Suprapubic skin (tissue), 4 donors: ENCODE data around the gene ADH6. TPM values are rescaled to one million over a fixed set of nuclear protein-coding genes. Genes with fewer than 3 reads are reported as not detected.

Experiments used
- DNase-seq, 2 donors: peaks; one replicate each; pipeline ENCODE4 v3.0.0-alpha.2; 2019; ENCODE audit warnings: low spot score in 2 of 2
- H3K27ac ChIP-seq: fragments of 200-600 bp; sonication (generic); one replicate; pipeline ENCODE4 v1.5.1; 2019
- H3K27me3 ChIP-seq: fragments of 200-600 bp; sonication (generic); one replicate; pipeline ENCODE4 v1.5.1; 2019
- H3K36me3 ChIP-seq: fragments of 200-600 bp; sonication (generic); one replicate; pipeline ENCODE4 v1.5.1; 2019
- H3K4me1 ChIP-seq: fragments of 200-600 bp; sonication (generic); one replicate; pipeline ENCODE4 v1.5.1; 2019
- H3K4me3 ChIP-seq: fragments of 200-600 bp; sonication (generic); one replicate; pipeline ENCODE4 v1.5.1; 2019; ENCODE audit warnings: mild to moderate bottlenecking
- H3K9me3 ChIP-seq: fragments of 200-600 bp; sonication (generic); one replicate; pipeline ENCODE4 v1.5.1; 2019
- CTCF ChIP-seq, 2 donors: fragments of 200-600 bp in 1 of 2; fragments of 450-650 bp in 1 of 2; sonication (generic) in 1 of 2; IDR thresholded peaks; one replicate each; pipeline ENCODE4 v1.5.1; 2016 to 2019; ENCODE audit warnings: antibody characterized with exemption in 2 of 2, mild to moderate bottlenecking in 1 of 2, moderate library complexity in 1 of 2
- EP300 ChIP-seq: sonication (generic); formaldehyde crosslinking; IDR thresholded peaks from one replicate; pipeline ENCODE4 v1.6.1; 2017; ENCODE audit warnings: antibody characterized with exemption
- POLR2A ChIP-seq, 2 donors: fragments of 450-650 bp; IDR thresholded peaks; one replicate each; pipeline ENCODE4 v1.6.1; 2017; ENCODE audit warnings: antibody characterized with exemption in 2 of 2, mild to moderate bottlenecking in 2 of 2, moderate library complexity in 2 of 2
- POLR2AphosphoS5 ChIP-seq, 3 donors: sonication (generic); formaldehyde crosslinking; IDR thresholded peaks; one replicate each; pipeline ENCODE4 v1.6.1; 2017; ENCODE audit warnings: antibody characterized with exemption in 3 of 3
- WGBS: methylation state at CpG from one replicate; pipeline ENCODE4 v1.1.5; 2018; 5-methylcytosine and 5-hydroxymethylcytosine counted together
- total RNA-seq, 4 donors: library from RNA; depleted of rRNA; stranded (reverse); fragments of >200 nt; gene quantifications; one replicate each; pipeline ENCODE4 v1.1.0, GENCODE V29; 2016

Gene ADH6
- total RNA-seq, 4 donors from 2014 or later: 2.5 to 18.8 (median 12.1) TPM

- Histone ChIP-seq H3K4me3 (no peak overlapping the region), H3K36me3 (no peaks in the 10 kb centered on the region), H3K4me1 (peaks cover 10% of the 10 kb centered on the region), H3K27ac (no peak overlapping the region), H3K27me3 (no peaks in the 10 kb centered on the region), H3K9me3 (no peaks in the 10 kb centered on the region)
- TF ChIP-seq CTCF (IDR thresholded peaks at IDR 0.05): no peak
- TF ChIP-seq POLR2A (IDR thresholded peaks at IDR 0.05): no peak
- no peak for TF ChIP-seq POLR2AphosphoS5 (IDR thresholded peaks at IDR 0.05)
- no peak for TF ChIP-seq EP300
- DNase-seq: no peak
- 78% methylated on average over 1 of the region's 1 CpG for WGBS
Measured at GRCh38 chr4:99186029-99186428, 33.0 kb downstream of the ADH6 start.

- TF ChIP-seq POLR2AphosphoS5 (IDR thresholded peaks at IDR 0.05): no peak
- no peak for TF ChIP-seq EP300
- no peak for TF ChIP-seq CTCF (IDR thresholded peaks at IDR 0.05)
- no peak for TF ChIP-seq POLR2A (IDR thresholded peaks at IDR 0.05)
- WGBS: 92% methylated on average over 2 of the region's 2 CpGs
- Histone ChIP-seq H3K9me3 (no peaks in the 10 kb centered on the region), H3K27me3 (no peaks in the 10 kb centered on the region), H3K27ac (no peak overlapping the region), H3K36me3 (no peaks in the 10 kb centered on the region), H3K4me3 (no peak overlapping the region), H3K4me1 (peaks cover 13% of the 10 kb centered on the region)
- DNase-seq: no peak
Measured at GRCh38 chr4:99185581-99185980, 33.5 kb downstream of the ADH6 start.

- Histone ChIP-seq H3K4me3 (no peak overlapping the region), H3K27me3 (no peaks in the 10 kb centered on the region), H3K9me3 (no peaks in the 10 kb centered on the region), H3K36me3 (no peaks in the 10 kb centered on the region), H3K4me1 (peaks cover 4% of the 10 kb centered on the region), H3K27ac (no peak overlapping the region)
- no peak for DNase-seq
- TF ChIP-seq EP300: no peak
- TF ChIP-seq CTCF (IDR thresholded peaks at IDR 0.05): no peak
- TF ChIP-seq POLR2A (IDR thresholded peaks at IDR 0.05): no peak
- TF ChIP-seq POLR2AphosphoS5 (IDR thresholded peaks at IDR 0.05): no peak
- 46% methylated on average over 2 of the region's 2 CpGs for whole genome bisulfite sequencing
Measured at GRCh38 chr4:99180382-99181070, 38.5 kb downstream of the ADH6 start.

GRCh38 chr4:99179626-99180025 lies 39.4 kb downstream of the ADH6 start:
- H3K4me1 ChIP-seq: peaks cover 4% of the 10 kb centered on the region
- DNase-seq: no peak
- no peaks in the 10 kb centered on the region for H3K27me3 ChIP-seq
- 100% methylated on average over 1 of the region's 1 CpG for WGBS
- no peak overlapping the region for H3K27ac ChIP-seq
- H3K9me3 ChIP-seq: no peaks in the 10 kb centered on the region
- no peak overlapping the region for H3K4me3 ChIP-seq
- H3K36me3 ChIP-seq: no peaks in the 10 kb centered on the region
- TF ChIP-seq POLR2A (IDR thresholded peaks at IDR 0.05): no peak
- TF ChIP-seq EP300: no peak
- no peak for TF ChIP-seq CTCF (IDR thresholded peaks at IDR 0.05)
- no peak for TF ChIP-seq POLR2AphosphoS5 (IDR thresholded peaks at IDR 0.05)

GRCh38 chr4:99179178-99179577 lies 39.9 kb downstream of the ADH6 start:
- Histone ChIP-seq H3K27ac (no peak overlapping the region), H3K9me3 (no peaks in the 10 kb centered on the region), H3K4me1 (peaks cover 4% of the 10 kb centered on the region), H3K36me3 (no peaks in the 10 kb centered on the region), H3K27me3 (no peaks in the 10 kb centered on the region), H3K4me3 (no peak overlapping the region)
- no peak for TF ChIP-seq EP300
- no peak for TF ChIP-seq POLR2AphosphoS5 (IDR thresholded peaks at IDR 0.05)
- no peak for TF ChIP-seq POLR2A (IDR thresholded peaks at IDR 0.05)
- no peak for TF ChIP-seq CTCF (IDR thresholded peaks at IDR 0.05)
- no peak for DNase-seq
- 88% methylated on average over 1 of the region's 2 CpGs for WGBS
